GM20431 (cell line): ENCODE measurements around the gene TUBA3D.
"Not testable (repeated sequence)": the region's sequence is repeated elsewhere in the genome, so short reads cannot be mapped to it uniquely, and the experiment has no call there.

ENCODE experiments used
- in situ Hi-C: fragments of 300-500 bp; cut with MseI, MboI; formaldehyde crosslinking; loops from one replicate; pipeline ENCODE4 v1.15.0; 2020; ENCODE audit warnings: low sequenced_read_pairs; ENCODE audit not compliant: unreplicated experiment

The TUBA3D gene

GRCh38 chr2:131530626-131531344 lies 54.9 kb downstream of the TUBA3D start:
- in situ Hi-C loops: not testable (repeated sequence)

- in situ Hi-C loops: not testable (repeated sequence)
These were observed 55.7 kb downstream of the TUBA3D start for GRCh38 chr2:131531547-131532185.
